ENCODE data around the gene PPP1R3F. TPM values are rescaled to one million over a fixed set of nuclear protein-coding genes. Genes with fewer than 3 reads are reported as not detected.

PPP1R3F gene
- polyA plus RNA-seq, 2 of the 4 experiments (the other 2 are of a cell fraction): 3.0 to 5.2 TPM

GRCh38 chrX:49237060-49237459 lies 32.5 kb upstream of the PPP1R3F start:
- POLR2A ChIA-PET: no interaction called here
- 93% methylated on average over 8 of the region's 9 CpGs for WGBS (ENCODE audit: missing lambda C conversion rate)
- Histone ChIP-seq H3K4me2 (no peak overlapping the region), H3K27ac (no peak overlapping the region), H3K4me3 (no peak overlapping the region), H3K4me1 (0 out of 3 replicates have a peak, but pooled peaks cover 4% of the 10 kb centered on the region), H3K9me3 (no peaks in the 10 kb centered on the region)
- no peak for FAIRE-seq
- no peak for DNase-seq (ENCODE audit: low read depth in 1 of 2, low spot score in 1 of 2)
- CTCF ChIA-PET: no interaction called here
- ATAC-seq: no peak
- TF ChIP-seq RAD21 (conservative IDR thresholded peaks at IDR 0.05 in 1 of 2, IDR thresholded peaks at IDR 0.05 in 1 of 2) (no peak), ZSCAN20 (CRISPR knock-in tag; IDR thresholded peaks at IDR 0.05) (no peak), POLR2AphosphoS2 (conservative IDR thresholded peaks at IDR 0.05; ENCODE audit: low read length) (no peak), POLR2A (IDR thresholded peaks at IDR 0.05; ENCODE audit: low read length) (no peak)

GRCh38 chrX:49238735-49239134 lies 30.9 kb upstream of the PPP1R3F start:
- CTCF ChIA-PET: interaction anchor here (0.8 to 1.7 kb wide), 3 partner anchors 9 to 143 kb away, joined by 3 read pairs; no protein-coding TSS in a partner anchor
- H3K9me3 ChIP-seq: no peaks in the 10 kb centered on the region
- peaks cover 13% of the 10 kb centered on the region for H3K4me1 ChIP-seq
- TF ChIP-seq SMC3 (IDR thresholded peaks at IDR 0.05) (no peak), HEYL (CRISPR knock-in tag; IDR thresholded peaks at IDR 0.05) (no peak), HMGXB4 (CRISPR knock-in tag; IDR thresholded peaks at IDR 0.05; ENCODE audit: borderline replicate concordance) (no peak), MAX (IDR thresholded peaks at IDR 0.05) (no peak), CBX2 (IDR thresholded peaks at IDR 0.05; ENCODE audit: borderline replicate concordance, low read depth) (no peak), ZC3H11A (IDR thresholded peaks at IDR 0.05) (no peak), BCL3 (IDR thresholded peaks at IDR 0.05) (no peak), CEBPB (IDR thresholded peaks at IDR 0.05) (no peak), FOXS1 (CRISPR knock-in tag; IDR thresholded peaks at IDR 0.05) (no peak), ZNF302 (CRISPR knock-in tag; IDR thresholded peaks at IDR 0.05) (no peak), ELK1 (IDR thresholded peaks at IDR 0.05; ENCODE audit: low read depth, low read length) (no peak), NFE2L2 (conservative IDR thresholded peaks at IDR 0.05; ENCODE audit: low read length) (no peak), ATOH8 (CRISPR knock-in tag; IDR thresholded peaks at IDR 0.05; ENCODE audit: low read depth) (no peak), USF2 (IDR thresholded peaks at IDR 0.05) (no peak), EHF (CRISPR knock-in tag; IDR thresholded peaks at IDR 0.05) (no peak), TFCP2L1 (CRISPR knock-in tag; IDR thresholded peaks at IDR 0.05) (no peak), ZSCAN20 (CRISPR knock-in tag; IDR thresholded peaks at IDR 0.05) (no peak)
- no peak overlapping the region for H3K27ac ChIP-seq
- 83% methylated on average over 7 of the region's 7 CpGs for WGBS (ENCODE audit: missing lambda C conversion rate)
- FAIRE-seq (no peak), ATAC-seq (no peak), DNase-seq (ENCODE audit: low read depth in 1 of 2, low spot score in 1 of 2) (no peak)
- POLR2A ChIA-PET: interaction anchor here (1.0 kb wide), 1 partner anchor 48 kb away, joined by 3 read pairs; no protein-coding TSS in a partner anchor
- no peak overlapping the region for H3K4me3 ChIP-seq
- no peak overlapping the region for H3K4me2 ChIP-seq
